WTC11 (cell line): ENCODE data around the gene DESI1. TPM values are rescaled to one million over a fixed set of nuclear protein-coding genes. Genes with fewer than 3 reads are reported as not detected.

Experiments used
- ATAC-seq: fragments of 200-7000 bp; cut with Tn5 transposase; 2 replicates; pipeline ENCODE4 v1.10.0; 2021; ENCODE audit warnings: mild to moderate bottlenecking, moderate library complexity
- CTCF ChIA-PET: fragments of 300-600 bp; sonication (Branson Sonifier 250); formaldehyde crosslinking; loops from one replicate; lab custom pipeline; 2021; ENCODE audit warnings: antibody characterized with exemption; lab: Charles Lee
- POLR2A ChIA-PET: fragments of 350-600 bp; sonication (Branson Sonifier 250); formaldehyde crosslinking; loops from one replicate; lab custom pipeline; 2021; ENCODE audit warnings: antibody characterized with exemption; lab: Charles Lee
- DNase-seq: peaks from one replicate; pipeline ENCODE4 v3.0.0; 2021; ENCODE audit warnings: low spot score
- H3K27ac Mint-ChIP-seq: 2 replicates; pipeline ENCODE4 v1.8.0; 2021; ENCODE audit warnings: mixed read lengths
- H3K27me3 Mint-ChIP-seq: 2 replicates; pipeline ENCODE4 v1.8.0; 2021; ENCODE audit warnings: low read depth, mild to moderate bottlenecking, moderate library complexity, mixed read lengths
- H3K36me3 Mint-ChIP-seq: 2 replicates; pipeline ENCODE4 v1.8.0; 2021; ENCODE audit warnings: mixed read lengths
- H3K4me1 Mint-ChIP-seq: 2 replicates; pipeline ENCODE4 v1.8.0; 2022; ENCODE audit warnings: mixed read lengths
- H3K4me3 Mint-ChIP-seq: 2 replicates; pipeline ENCODE4 v1.8.0; 2021; ENCODE audit warnings: mild to moderate bottlenecking, moderate library complexity, mixed read lengths
- H3K9me3 Mint-ChIP-seq: 2 replicates; pipeline ENCODE4 v1.8.0; 2021; ENCODE audit warnings: mixed read lengths
- ATF1 ChIP-seq: sonication (generic); formaldehyde crosslinking; IDR thresholded peaks from 2 replicates; pipeline ENCODE4 v1.8.1; 2023; ENCODE audit warnings: mild to moderate bottlenecking, moderate library complexity, missing genetic modification reagents
- E2F5 ChIP-seq: sonication (generic); formaldehyde crosslinking; IDR thresholded peaks from 2 replicates; pipeline ENCODE4 v1.8.1; 2022; ENCODE audit warnings: mild to moderate bottlenecking, moderate library complexity, missing genetic modification reagents
- FOXP4 ChIP-seq: sonication (generic); formaldehyde crosslinking; IDR thresholded peaks from 2 replicates; pipeline ENCODE4 v1.8.0; 2022; ENCODE audit warnings: mild to moderate bottlenecking, missing genetic modification reagents
- GTF2I ChIP-seq: fragments of 250-450 bp; sonication (Bioruptor Pico); conservative IDR thresholded peaks from 2 replicates; pipeline ENCODE4 v1.4.0; 2021; ENCODE audit warnings: mild to moderate bottlenecking
- MAX ChIP-seq: sonication (generic); formaldehyde crosslinking; IDR thresholded peaks from 2 replicates; pipeline ENCODE4 v1.8.0; 2022; ENCODE audit warnings: mild to moderate bottlenecking, missing genetic modification reagents
- MYBL2 ChIP-seq: sonication (generic); formaldehyde crosslinking; IDR thresholded peaks from 2 replicates; pipeline ENCODE4 v1.8.1; 2023; ENCODE audit warnings: mild to moderate bottlenecking, moderate library complexity, missing genetic modification reagents
- NFATC4 ChIP-seq: fragments of 250-450 bp; sonication (Bioruptor Pico); IDR thresholded peaks from 2 replicates; pipeline ENCODE4 v1.9.0; 2021; ENCODE audit warnings: mild to moderate bottlenecking
- NR2C2 ChIP-seq: sonication (generic); formaldehyde crosslinking; IDR thresholded peaks from 2 replicates; pipeline ENCODE4 v1.8.0; 2022; ENCODE audit warnings: mild to moderate bottlenecking, missing genetic modification reagents
- NR3C1 ChIP-seq: sonication (generic); formaldehyde crosslinking; conservative IDR thresholded peaks from 2 replicates; pipeline ENCODE4 v1.8.1; 2023; ENCODE audit warnings: low read depth, mild to moderate bottlenecking, missing genetic modification reagents
- RORB ChIP-seq: fragments of 250-450 bp; sonication (Bioruptor Pico); IDR thresholded peaks from 2 replicates; pipeline ENCODE4 v1.9.0; 2021; ENCODE audit warnings: mild to moderate bottlenecking
- TP53 ChIP-seq: sonication (generic); formaldehyde crosslinking; IDR thresholded peaks from 2 replicates; pipeline ENCODE4 v1.8.1; 2023; ENCODE audit warnings: mild to moderate bottlenecking, missing genetic modification reagents
- USF2 ChIP-seq: sonication (generic); formaldehyde crosslinking; IDR thresholded peaks from 2 replicates; pipeline ENCODE4 v1.8.1; 2023; ENCODE audit warnings: mild to moderate bottlenecking, missing genetic modification reagents, moderate library complexity
- ZBTB21 ChIP-seq: sonication (generic); formaldehyde crosslinking; IDR thresholded peaks from 2 replicates; pipeline ENCODE4 v1.8.1; 2023; ENCODE audit warnings: mild to moderate bottlenecking, missing genetic modification reagents, borderline replicate concordance
- ZMAT4 ChIP-seq: fragments of 250-450 bp; sonication (Bioruptor Pico); IDR thresholded peaks from 2 replicates; pipeline ENCODE4 v1.9.0; 2021; ENCODE audit warnings: mild to moderate bottlenecking
- ZNF317 ChIP-seq: sonication (generic); formaldehyde crosslinking; IDR thresholded peaks from 2 replicates; pipeline ENCODE4 v1.8.1; 2023; ENCODE audit warnings: low read depth, mild to moderate bottlenecking, moderate library complexity, missing genetic modification reagents, borderline replicate concordance
- total RNA-seq: library from RNA; stranded (reverse); gene quantifications from 3 replicates; pipeline ENCODE4 v1.2.3, GENCODE V29; 2021
- TF ChIP-seq, protein P1 (sequence below): sonication (generic); formaldehyde crosslinking; IDR thresholded peaks from 2 replicates; pipeline ENCODE4 v1.8.1; 2022; ENCODE audit warnings: missing genetic modification reagents, borderline replicate concordance
- TF ChIP-seq, protein P2 (sequence below): sonication (generic); formaldehyde crosslinking; conservative IDR thresholded peaks from 2 replicates; pipeline ENCODE4 v1.8.1; 2022; ENCODE audit warnings: mild to moderate bottlenecking, missing genetic modification reagents
- TF ChIP-seq, protein P3 (sequence below): sonication (generic); formaldehyde crosslinking; IDR thresholded peaks from 2 replicates; pipeline ENCODE4 v1.8.1; 2022; ENCODE audit warnings: low read depth, missing genetic modification reagents, borderline replicate concordance

DESI1 gene
- total RNA-seq, 1 experiment from 2014 or later = 32.2 TPM

GRCh38 chr22:41556561-41556960 is 64.3 kb downstream of the DESI1 start:
- Mint-ChIP-seq H3K4me1 (peaks cover 26% of the 10 kb centered on the region), H3K9me3 (no peaks in the 10 kb centered on the region), H3K4me3 (no peak overlapping the region), H3K27me3 (no peaks in the 10 kb centered on the region), H3K27ac (0 out of 2 replicates have a peak overlapping the region, but pooled peaks have one; percentile 1), H3K36me3 (no peaks in the 10 kb centered on the region)
- ATAC-seq = no peak
- TF ChIP-seq GTF2I (CRISPR knock-in tag) = no peak
- TF ChIP-seq MAX (CRISPR knock-in tag) = no peak
- TF ChIP-seq ATF1 (CRISPR knock-in tag) = no peak
- no peak for TF ChIP-seq ZMAT4 (CRISPR knock-in tag)
- TF ChIP-seq, protein P1, sequence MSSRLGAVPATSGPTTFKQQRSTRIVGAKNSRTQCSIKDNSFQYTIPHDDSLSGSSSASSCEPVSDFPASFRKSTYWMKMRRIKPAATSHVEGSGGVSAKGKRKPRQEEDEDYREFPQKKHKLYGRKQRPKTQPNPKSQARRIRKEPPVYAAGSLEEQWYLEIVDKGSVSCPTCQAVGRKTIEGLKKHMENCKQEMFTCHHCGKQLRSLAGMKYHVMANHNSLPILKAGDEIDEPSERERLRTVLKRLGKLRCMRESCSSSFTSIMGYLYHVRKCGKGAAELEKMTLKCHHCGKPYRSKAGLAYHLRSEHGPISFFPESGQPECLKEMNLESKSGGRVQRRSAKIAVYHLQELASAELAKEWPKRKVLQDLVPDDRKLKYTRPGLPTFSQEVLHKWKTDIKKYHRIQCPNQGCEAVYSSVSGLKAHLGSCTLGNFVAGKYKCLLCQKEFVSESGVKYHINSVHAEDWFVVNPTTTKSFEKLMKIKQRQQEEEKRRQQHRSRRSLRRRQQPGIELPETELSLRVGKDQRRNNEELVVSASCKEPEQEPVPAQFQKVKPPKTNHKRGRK (CRISPR knock-in tag) = no peak
- TF ChIP-seq RORB = no peak
- TF ChIP-seq ZBTB21 (CRISPR knock-in tag) = no peak
- no peak for DNase-seq
- ChIA-PET POLR2A (no interaction called here), CTCF (interaction anchor here (1.0 to 3.5 kb wide), 8 partner anchors 13 to 153 kb away, joined by 3 to 23 read pairs (median 10); partner anchors contain the start of genes PMM1 and POLR3H)

GRCh38 chr22:41555325-41555982 is 65.4 kb downstream of the DESI1 start:
- H3K36me3 Mint-ChIP-seq = no peaks in the 10 kb centered on the region
- ATAC-seq (no peak), DNase-seq (no peak)
- ChIA-PET CTCF (interaction anchor here (1.1 to 3.5 kb wide), 2 partner anchors 21 to 152 kb away, joined by 3 to 8 read pairs; no protein-coding TSS in a partner anchor), POLR2A (no interaction called here)
- peaks cover 15% of the 10 kb centered on the region for H3K4me1 Mint-ChIP-seq
- no peak overlapping the region for H3K27ac Mint-ChIP-seq
- no peaks in the 10 kb centered on the region for H3K9me3 Mint-ChIP-seq
- no peak for TF ChIP-seq USF2 (CRISPR knock-in tag)
- no peak for TF ChIP-seq NR3C1 (CRISPR knock-in tag)
- TF ChIP-seq E2F5 (CRISPR knock-in tag) = no peak
- TF ChIP-seq TP53 (CRISPR knock-in tag) = no peak
- no peak for TF ChIP-seq NR2C2 (CRISPR knock-in tag)
- no peak for TF ChIP-seq ZNF317
- no peak for TF ChIP-seq ATF1 (CRISPR knock-in tag)
- no peak for TF ChIP-seq MYBL2
- TF ChIP-seq NFATC4 (CRISPR knock-in tag) = no peak
- no peak for TF ChIP-seq FOXP4 (CRISPR knock-in tag)
- TF ChIP-seq, protein P2, sequence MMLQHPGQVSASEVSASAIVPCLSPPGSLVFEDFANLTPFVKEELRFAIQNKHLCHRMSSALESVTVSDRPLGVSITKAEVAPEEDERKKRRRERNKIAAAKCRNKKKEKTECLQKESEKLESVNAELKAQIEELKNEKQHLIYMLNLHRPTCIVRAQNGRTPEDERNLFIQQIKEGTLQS (CRISPR knock-in tag) = no peak
- TF ChIP-seq, protein P3, sequence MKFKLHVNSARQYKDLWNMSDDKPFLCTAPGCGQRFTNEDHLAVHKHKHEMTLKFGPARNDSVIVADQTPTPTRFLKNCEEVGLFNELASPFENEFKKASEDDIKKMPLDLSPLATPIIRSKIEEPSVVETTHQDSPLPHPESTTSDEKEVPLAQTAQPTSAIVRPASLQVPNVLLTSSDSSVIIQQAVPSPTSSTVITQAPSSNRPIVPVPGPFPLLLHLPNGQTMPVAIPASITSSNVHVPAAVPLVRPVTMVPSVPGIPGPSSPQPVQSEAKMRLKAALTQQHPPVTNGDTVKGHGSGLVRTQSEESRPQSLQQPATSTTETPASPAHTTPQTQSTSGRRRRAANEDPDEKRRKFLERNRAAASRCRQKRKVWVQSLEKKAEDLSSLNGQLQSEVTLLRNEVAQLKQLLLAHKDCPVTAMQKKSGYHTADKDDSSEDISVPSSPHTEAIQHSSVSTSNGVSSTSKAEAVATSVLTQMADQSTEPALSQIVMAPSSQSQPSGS (CRISPR knock-in tag) = no peak
- TF ChIP-seq ZBTB21 (CRISPR knock-in tag) = no peak
- H3K4me3 Mint-ChIP-seq = no peak overlapping the region
- H3K27me3 Mint-ChIP-seq = no peaks in the 10 kb centered on the region
